NCI-H2196 (cell line): ENCODE measurements around the gene HSPE1.
"Not testable (repeated sequence)": the region's sequence is repeated elsewhere in the genome, so short reads cannot be mapped to it uniquely, and the experiment has no call there.

ENCODE experiments used
- DNase-seq: peaks from one replicate; lab custom pipeline; 2025; ENCODE audit not compliant: unreplicated experiment; lab: John Stamatoyannopoulos, UW

The HSPE1 gene

GRCh38 chr2:197498235-197498936 is 1.8 kb upstream of the HSPE1 start:
- no peak for DNase-seq

DNA sequence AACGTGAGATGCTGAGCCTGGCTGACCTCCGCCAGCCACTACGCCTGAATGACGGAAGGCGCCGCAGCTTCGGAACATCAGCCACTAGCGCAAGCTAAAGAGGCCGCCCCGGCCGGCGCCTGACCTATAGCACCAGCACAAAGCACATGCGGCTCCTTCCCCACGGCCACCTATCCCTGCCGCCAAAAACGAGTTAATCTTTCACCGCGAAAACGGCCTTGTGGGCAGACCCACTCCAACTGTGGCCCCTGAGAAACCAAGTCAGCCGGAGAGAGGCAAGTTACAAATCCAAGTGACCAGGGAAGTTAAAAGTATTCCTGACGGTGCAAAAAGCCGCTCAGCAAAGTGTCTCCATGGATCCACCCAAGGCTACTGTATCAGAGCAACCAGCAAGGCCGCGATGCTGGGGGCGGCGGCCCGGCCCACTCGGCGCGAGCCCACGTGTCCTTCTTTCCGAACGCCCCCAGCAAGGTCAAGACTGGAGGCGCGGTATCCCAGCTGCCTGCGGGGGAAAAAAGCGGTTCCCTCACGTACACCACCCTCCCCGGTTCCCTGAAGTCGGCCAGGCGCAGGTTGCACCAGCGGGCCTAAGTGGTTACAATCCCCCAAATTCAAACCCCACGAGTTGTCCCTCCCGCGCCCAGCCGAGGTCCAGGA is 1.1 kb upstream of the HSPE1 start:
- DNase-seq, result peak; percentile 10

DNA sequence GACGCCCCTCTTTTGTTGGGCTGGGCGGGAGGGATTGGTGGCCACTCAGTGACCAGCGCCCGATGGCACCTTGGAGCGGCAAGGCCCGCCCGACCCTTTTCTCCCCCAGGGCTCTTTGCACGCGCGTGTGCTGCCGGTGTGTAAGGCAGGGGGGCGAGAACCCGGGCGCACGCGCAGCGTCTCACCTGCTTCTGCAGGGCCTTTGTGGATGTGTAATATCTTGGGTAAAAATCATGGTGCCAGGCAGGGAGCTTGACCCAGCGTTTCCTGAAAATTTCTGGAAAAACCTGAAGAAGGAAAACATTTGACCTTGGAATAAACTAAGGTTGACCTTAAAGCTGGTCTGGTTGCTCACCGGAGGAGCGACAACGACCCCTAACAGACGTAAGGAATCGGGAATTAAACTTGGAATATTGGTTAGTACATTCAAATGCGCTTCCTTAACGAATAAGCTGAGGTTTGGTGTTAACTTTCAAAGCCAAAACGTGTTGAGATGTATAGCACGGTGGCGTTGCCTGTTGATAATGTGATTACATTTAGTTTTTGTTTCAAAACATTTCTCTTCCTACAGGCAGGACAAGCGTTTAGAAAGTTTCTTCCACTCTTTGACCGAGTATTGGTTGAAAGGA is 438 bp downstream of the HSPE1 start:
- DNase-seq, result no peak

DNA sequence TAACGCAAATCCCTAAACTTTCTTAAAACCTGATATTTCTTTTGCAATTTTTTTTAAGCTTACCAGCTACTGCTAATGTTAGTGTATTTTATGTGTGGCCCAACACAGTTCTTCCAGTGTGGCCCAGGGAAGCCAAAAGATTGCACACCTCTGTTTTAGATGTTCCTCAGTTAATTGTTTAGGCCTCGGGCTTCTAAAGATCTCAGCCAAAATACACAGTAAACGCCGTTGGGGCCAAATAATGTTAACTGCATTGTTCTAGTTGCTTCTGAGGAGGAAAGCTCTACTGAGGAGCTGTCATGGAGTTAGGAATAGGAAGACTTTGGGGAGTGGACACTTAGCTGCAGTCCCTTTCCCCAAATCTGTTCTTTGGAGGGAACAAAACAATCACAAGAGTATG is 2.0 kb downstream of the HSPE1 start:
- DNase-seq, result no peak

DNA sequence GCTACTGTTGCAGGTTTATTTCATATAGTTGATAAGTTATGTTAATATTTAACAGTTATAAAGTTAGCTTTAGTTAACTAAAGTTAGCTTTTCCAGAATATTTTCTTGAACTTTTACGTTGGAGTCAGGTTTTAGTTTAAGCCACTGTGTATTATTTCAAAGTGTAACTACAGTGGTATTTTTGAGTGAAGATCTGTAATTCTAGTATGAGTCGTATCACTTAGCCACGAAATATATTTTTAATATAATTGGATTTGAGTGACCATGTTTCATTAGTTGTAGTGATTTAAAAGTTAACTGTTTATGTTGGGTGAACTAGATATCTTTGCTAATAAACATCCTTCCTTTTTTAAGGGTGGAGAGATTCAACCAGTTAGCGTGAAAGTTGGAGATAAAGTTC is 2.5 kb downstream of the HSPE1 start:
- DNase-seq, result no peak

GRCh38 chr2:197504000-197504399 is 3.8 kb downstream of the HSPE1 start:
- no peak for DNase-seq

DNA sequence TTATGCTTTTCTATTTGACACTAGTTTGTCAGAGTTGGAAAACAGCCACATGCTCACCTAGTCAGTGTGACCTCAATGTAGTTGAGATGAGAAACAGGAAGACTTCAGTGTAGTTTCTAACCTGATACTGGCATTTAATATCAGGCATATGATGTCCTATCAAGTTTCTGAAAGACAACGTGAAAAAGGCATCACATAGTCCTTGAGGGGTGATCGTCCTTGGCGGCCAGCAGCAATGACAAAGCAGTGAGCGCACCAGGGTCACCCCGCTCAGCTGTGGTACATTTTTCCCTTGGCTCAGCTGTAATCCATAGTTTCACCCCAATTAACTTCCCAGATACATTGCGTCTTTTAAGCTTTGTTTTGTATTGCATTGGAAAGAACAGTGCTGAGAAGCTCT is 4.3 kb downstream of the HSPE1 start:
- DNase-seq, result no peak

- DNase-seq, result no peak
Measured at GRCh38 chr2:197506658-197507057, 6.5 kb downstream of the HSPE1 start.

DNA sequence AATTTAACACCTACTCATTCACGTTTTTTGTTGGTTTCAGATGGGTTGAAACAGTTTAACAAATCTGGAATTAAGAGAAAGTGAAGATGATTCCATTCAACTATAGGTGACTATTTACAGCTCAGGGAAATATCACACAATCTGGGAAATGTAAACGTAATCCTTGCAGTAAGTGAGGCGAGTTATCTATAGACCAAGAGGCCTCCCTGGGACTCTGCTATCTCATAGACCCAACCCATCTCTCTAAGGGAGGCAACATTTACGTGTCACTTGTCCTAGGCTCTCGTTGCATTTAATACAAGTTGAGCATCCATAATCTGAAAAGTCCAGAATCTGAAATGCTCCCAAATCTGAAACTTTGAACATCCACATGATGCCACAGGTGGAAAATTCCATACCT is 13.7 kb downstream of the HSPE1 start:
- DNase-seq, result no peak

DNA sequence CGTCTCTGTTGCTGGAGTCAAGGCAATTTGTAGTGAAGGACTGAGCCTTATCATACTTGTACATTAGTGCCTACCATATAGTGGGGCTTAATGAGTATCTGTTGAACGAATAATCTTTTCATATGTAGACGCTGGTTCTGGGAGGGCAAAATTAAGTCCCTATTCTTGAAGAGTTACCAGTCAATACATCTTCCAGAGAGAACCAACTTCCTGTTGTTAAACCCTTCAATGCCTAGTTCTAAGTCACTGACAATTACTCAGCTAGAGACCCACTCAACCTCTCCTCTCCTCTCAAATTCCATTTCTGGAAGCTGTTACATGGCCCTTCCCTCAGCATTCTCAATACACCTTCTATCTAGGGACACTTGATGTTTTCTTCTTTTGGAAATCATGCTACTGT is 14.6 kb downstream of the HSPE1 start:
- no peak for DNase-seq

DNA sequence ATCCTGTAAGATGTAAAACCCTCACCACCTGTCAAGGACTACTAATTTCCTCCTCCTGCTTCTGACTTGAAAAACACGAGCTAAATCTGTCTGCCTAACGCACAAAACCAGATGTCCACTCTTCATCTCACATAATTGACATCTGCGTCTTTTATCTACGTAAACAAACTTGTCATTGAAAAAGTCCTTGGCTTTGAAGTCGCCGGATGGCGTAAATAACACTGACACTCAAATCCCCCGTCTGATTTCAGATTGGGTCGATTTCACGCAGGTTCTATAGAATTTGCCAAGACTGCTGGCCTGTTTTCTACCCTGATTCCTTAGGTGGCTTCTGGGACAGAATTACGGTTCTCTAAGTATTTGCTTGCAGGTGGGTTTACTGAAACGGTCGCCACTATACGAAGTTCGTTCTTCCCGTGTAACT is 15.1 kb downstream of the HSPE1 start:
- DNase-seq, result no peak

GRCh38 chr2:197515739-197516392 is 15.7 kb downstream of the HSPE1 start, which contains the start of gene MOB4:
MOB4 (plus strand) TSS chr2:197516066; CDS start chr2:197516087, 21 bp downstream.
- DNase-seq, result peak; percentile 93

DNA sequence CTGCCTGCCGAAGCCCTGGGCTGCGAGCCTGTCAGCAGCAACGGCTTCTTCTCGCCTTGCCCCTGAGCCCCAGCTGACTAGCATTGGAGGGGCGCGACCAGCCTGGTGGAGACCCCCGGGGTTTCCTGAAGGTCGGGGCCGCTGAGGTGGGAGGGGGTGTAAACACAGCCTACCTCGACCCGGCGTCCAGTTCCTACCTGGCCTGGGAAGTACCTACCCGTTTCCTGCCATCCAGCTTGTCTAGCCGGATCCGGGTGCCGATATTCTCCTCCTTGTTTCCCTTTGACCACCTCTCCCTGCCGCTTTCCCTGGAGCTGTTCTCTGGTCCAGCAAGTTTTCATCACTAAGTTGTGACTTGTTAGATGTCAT is 16.2 kb downstream of the HSPE1 start:
- DNase-seq, result peak; percentile 28

GRCh38 chr2:197517150-197517549 is 17.0 kb downstream of the HSPE1 start:
- DNase-seq, result no peak

- no peak for DNase-seq
Measured at GRCh38 chr2:197538412-197538811, 38.2 kb downstream of the HSPE1 start.

GRCh38 chr2:197539734-197540133 is 39.6 kb downstream of the HSPE1 start:
- no peak for DNase-seq

DNA sequence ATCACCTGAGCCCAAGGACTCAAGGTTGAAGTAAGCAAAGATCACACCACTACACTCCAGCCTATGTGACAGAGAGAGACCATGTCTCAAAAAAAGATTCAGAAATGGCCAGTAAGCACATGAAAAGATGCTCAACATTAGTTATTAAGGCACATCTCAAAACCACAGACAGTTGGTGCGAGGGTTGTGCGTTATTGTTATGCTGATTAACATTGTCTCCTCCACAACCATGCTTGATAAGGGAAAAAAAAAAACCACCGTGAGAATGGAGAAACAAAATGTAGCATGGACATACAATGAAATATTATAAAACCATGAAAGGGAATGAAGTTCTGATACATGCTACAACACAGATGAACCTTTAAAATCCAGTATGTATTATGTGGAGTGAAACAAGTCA is 43.0 kb downstream of the HSPE1 start:
- no peak for DNase-seq

DNA sequence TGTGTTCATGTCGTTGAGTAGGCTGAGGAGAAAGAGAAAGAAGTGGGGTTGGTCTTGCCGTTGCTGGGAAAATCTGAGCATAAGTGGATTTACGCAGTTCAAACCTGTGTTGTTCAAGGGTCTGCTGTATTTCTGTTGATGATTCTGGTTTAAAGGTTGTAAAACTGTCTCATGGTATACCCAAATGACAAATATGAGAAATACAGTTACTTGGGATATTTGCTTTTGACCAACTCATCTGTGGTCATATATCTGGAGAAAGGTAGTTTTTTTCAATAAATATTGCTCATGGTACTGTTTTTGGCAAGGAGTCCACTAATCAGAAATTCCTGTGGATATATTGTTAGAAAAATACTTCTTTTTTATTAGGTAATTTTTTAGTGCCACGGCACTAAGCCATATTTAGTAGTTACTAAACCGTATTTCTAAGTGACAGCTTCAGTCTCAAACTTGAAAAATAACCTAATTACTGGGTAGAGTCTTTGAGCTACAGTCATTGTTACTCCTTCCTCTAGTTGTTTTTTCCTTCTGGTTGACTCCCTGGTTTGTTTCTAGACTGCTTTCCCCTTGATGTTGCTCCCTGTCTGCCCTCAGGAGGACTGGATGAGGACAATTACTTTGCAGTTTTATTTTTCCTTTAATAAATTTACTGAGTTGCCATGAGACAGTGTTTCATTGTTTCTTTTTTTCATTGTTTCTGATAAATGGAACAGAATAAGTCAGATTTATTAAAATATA is 47.2 kb downstream of the HSPE1 start:
- no peak for DNase-seq

DNA sequence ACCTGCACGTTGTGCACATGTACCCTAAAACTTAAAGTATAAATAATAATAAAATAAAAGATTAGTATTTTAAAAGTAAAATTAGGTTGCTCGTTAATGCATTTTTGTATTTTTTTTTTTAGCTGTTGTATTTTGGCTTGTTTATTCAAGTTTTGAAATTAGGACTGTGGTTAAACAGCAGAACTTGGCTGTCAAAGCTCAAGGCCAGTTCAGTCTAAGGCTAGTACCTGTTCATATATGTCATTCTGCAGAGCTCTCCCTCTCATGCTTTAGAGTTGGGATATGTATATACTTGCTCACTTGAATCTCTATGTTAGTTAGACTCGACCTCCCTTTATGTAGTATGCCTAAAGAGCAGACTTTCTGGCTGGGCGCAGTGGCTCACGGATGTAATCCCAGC is 48.4 kb downstream of the HSPE1 start:
- no peak for DNase-seq

- DNase-seq, result not testable (repeated sequence)
Measured at GRCh38 chr2:197551260-197551659, 51.1 kb downstream of the HSPE1 start.
